GM13977 (cell line): ENCODE data around the gene DLL1.

Experiments used
- DNase-seq: peaks from one replicate; pipeline ENCODE4 v3.0.0; 2012; ENCODE audit warnings: low spot score
- in situ Hi-C: fragments of 300-500 bp; cut with MboI; formaldehyde crosslinking; loops from one replicate; pipeline ENCODE4 v1.12.0; 2022; ENCODE audit warnings: low sequenced_read_pairs, low pct_unique_long_range_greater_than_20kb, mixed read lengths, inconsistent platforms; ENCODE audit not compliant: unreplicated experiment
- TF ChIP-seq, protein P1 (sequence below): IDR thresholded peaks from 2 replicates; pipeline ENCODE4 v1.5.1; 2012; ENCODE audit warnings: mild to moderate bottlenecking, control low read depth; ENCODE audit not compliant: insufficient read depth; ENCODE audit errors: extremely low read depth, missing control alignments

The DLL1 gene

DNA sequence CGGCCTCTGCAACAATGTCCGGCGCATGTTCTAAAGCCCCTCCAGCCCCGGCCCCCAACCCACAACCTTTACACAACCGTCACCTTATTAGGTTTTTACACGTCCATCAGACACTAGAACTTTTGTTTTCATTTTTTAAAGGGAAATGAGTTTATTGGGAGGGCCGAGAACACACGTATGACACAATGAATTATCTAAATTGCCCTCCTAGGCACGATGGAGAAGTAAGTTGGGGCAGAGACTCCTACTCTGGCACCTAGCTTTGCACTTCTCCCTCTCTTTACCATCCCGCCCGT lies 1.2 kb upstream of the DLL1 start:
- TF ChIP-seq, protein P1, sequence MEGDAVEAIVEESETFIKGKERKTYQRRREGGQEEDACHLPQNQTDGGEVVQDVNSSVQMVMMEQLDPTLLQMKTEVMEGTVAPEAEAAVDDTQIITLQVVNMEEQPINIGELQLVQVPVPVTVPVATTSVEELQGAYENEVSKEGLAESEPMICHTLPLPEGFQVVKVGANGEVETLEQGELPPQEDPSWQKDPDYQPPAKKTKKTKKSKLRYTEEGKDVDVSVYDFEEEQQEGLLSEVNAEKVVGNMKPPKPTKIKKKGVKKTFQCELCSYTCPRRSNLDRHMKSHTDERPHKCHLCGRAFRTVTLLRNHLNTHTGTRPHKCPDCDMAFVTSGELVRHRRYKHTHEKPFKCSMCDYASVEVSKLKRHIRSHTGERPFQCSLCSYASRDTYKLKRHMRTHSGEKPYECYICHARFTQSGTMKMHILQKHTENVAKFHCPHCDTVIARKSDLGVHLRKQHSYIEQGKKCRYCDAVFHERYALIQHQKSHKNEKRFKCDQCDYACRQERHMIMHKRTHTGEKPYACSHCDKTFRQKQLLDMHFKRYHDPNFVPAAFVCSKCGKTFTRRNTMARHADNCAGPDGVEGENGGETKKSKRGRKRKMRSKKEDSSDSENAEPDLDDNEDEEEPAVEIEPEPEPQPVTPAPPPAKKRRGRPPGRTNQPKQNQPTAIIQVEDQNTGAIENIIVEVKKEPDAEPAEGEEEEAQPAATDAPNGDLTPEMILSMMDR = no peak
- in situ Hi-C loops = no loop called here
- no peak for DNase-seq

DNA sequence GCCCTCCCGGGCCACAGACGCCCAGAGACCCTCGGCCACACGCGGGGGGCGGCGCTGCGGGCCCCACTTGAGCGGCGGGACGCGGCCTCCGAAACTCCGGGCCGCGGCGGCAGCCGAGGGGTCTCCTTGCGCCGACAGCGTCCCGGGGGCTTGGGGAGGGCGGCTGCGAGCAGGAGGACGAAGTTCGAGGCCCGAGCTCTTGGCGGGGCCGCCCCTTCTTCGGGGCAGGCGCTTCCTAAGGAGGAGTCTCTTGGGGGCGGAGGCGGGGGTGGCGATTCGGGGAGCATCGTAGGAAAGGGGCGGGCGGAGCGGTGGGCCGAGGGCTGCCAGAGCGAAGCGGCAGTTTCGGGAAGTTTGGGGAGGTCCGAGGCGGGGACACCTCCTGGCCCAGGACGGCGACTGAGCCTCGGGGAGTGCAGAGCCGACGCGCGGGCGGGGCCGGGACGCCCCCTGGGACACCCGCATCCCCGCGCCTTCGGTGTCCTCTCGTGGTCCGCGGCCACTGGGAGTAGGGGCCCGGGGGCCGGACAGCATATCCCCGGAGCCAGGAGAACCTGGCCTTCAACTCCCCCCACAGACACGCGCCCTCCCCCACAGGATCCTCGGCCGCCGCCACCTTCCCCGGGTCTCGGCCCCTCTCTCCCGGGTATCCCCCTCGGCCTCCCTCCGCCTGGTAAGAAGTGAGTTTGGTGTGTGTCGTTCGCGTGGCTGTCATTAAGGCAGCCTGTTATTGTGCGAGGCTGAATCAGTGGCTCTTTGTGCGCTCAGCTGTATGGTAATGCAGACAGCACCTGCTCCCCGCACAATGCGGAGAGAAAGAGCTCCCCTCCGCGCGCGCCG lies 613 bp upstream of the DLL1 start:
- in situ Hi-C loops = no loop called here
- TF ChIP-seq, protein P1 = peak; percentile 30
- peak; percentile 74 for DNase-seq

DNA sequence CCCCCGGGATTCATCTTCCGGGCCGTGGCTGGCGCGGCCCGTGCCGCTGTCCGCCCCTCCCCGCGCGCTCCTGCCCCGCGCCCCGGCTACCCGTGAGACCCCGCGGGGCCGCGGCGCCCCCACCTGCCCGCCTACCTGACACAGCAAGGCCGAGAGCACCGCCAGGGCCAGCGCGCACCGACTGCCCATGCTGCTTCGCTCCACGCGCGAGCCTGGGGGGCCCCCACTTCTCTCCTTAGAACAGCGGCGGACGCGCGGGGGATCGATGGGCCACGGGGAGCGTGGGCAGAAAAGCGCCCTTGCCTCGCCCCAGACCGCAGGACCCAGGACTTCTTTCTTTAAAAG lies 955 bp downstream of the DLL1 start:
- no peak for DNase-seq
- TF ChIP-seq, protein P1 = no peak
- in situ Hi-C loops = no loop called here

DNA sequence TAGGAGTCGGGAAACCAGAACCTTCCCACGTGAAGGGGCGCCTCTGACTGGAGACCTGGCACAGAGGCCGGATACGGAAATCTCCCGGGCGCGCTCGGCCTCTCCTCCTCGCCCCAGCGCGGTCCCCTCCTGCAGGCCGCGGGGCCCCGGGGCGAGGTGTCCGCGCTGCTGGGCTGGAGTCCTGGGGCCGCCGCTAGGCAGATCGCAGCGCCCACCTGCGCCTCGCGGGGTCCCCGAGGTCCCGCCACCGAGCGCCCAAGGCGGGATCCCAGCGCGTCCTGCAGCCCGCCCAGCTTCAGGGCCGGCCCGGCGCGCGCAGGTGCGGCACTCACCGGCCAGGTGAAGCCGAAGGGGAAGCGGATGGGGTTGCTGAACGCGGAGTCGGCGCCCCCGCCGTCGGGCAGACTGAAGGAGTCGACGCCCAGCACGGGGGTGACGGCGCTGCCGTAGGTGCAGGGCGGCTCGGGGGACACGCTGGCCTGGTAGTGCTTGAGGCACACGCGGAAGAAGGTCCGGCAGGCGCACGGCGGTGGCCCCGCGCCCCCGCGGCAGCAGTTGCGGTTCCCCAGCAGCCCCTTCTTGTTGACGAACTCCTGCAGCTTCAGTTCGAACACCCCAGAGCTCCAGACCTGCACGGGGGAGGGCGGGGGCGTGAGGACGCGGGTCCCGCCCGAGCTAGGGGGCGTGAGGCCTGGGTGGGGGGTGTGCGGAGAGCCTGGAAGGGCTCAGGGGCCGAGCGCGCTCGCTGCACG lies 1.5 kb downstream of the DLL1 start:
- no peak for DNase-seq
- TF ChIP-seq, protein P1 = no peak
- in situ Hi-C loops = no loop called here

DNA sequence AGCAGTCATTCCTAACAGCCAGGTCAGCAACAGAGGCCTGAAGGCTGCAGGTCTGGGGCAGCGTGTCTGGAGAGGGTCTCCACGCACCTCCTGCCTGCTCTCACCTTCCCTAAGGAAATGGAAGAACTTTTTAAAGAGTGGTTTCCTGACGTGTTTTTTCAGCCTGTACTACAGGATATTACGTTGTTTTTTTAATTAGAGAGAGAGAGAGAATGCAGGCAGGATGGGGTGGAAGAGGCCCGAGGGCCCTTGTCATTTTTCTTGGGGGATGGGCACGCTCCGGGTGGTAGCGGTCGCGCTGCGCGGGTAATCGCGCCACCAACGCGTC lies 2.1 kb downstream of the DLL1 start:
- TF ChIP-seq, protein P1 = no peak
- in situ Hi-C loops = no loop called here
- DNase-seq = no peak

DNA sequence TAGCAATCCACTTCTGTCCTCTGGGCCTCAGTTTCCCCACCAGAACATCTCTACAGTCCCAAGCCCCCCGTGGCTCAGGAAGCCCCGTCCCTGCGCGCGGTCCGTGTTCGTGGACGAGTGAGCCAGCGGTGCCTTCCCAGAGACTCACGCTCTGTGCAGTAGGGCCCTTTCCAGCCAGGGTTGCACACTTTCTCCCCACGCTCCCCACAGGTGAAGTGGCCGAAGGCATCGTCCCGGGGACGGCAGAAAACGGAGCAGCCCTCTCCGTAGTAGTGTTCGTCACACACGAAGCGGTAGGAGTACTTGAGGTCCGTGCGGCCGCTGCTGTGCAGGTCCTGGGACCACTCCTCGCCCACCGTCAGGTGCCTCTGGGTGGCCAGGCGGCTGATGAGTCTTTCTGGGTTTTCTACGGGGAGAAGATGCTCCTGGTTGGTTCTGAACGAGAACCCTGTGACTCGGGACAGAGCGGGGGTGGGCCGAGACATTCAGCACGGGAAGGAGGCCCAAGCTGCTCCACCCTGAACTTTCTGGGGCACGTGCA lies 2.7 kb downstream of the DLL1 start:
- TF ChIP-seq, protein P1 = no peak
- in situ Hi-C loops = no loop called here
- no peak for DNase-seq
